C4-2B (cell line): ENCODE measurements around the gene CST4.

Experiments
- H3K27ac ChIP-seq: fragments of 450-650 bp; 2 replicates; pipeline ENCODE4 v1.5.1; 2017
- ZFX ChIP-seq: fragments of 450-650 bp; IDR thresholded peaks from 2 replicates; pipeline ENCODE4 v1.6.1; 2017
- TF ChIP-seq, protein P1 (sequence below): fragments of 450-650 bp; conservative IDR thresholded peaks from 2 replicates; pipeline ENCODE4 v1.5.1; 2017; ENCODE audit warnings: mild to moderate bottlenecking

CST4 gene

GRCh38 chr20:23643659-23644058 lies 45.2 kb downstream of the CST4 start:
- no peak overlapping the region for H3K27ac ChIP-seq
- TF ChIP-seq, protein P1, sequence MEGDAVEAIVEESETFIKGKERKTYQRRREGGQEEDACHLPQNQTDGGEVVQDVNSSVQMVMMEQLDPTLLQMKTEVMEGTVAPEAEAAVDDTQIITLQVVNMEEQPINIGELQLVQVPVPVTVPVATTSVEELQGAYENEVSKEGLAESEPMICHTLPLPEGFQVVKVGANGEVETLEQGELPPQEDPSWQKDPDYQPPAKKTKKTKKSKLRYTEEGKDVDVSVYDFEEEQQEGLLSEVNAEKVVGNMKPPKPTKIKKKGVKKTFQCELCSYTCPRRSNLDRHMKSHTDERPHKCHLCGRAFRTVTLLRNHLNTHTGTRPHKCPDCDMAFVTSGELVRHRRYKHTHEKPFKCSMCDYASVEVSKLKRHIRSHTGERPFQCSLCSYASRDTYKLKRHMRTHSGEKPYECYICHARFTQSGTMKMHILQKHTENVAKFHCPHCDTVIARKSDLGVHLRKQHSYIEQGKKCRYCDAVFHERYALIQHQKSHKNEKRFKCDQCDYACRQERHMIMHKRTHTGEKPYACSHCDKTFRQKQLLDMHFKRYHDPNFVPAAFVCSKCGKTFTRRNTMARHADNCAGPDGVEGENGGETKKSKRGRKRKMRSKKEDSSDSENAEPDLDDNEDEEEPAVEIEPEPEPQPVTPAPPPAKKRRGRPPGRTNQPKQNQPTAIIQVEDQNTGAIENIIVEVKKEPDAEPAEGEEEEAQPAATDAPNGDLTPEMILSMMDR = no peak
- no peak for TF ChIP-seq ZFX

- H3K27ac ChIP-seq = no peak overlapping the region
- no peak for TF ChIP-seq ZFX
- TF ChIP-seq, protein P1 = no peak
Measured at GRCh38 chr20:23641936-23642751, 46.7 kb downstream of the CST4 start.

- H3K27ac ChIP-seq = no peak overlapping the region
- TF ChIP-seq ZFX = no peak
- TF ChIP-seq, protein P1 = no peak
Measured at GRCh38 chr20:23640671-23641667, 47.9 kb downstream of the CST4 start.

DNA sequence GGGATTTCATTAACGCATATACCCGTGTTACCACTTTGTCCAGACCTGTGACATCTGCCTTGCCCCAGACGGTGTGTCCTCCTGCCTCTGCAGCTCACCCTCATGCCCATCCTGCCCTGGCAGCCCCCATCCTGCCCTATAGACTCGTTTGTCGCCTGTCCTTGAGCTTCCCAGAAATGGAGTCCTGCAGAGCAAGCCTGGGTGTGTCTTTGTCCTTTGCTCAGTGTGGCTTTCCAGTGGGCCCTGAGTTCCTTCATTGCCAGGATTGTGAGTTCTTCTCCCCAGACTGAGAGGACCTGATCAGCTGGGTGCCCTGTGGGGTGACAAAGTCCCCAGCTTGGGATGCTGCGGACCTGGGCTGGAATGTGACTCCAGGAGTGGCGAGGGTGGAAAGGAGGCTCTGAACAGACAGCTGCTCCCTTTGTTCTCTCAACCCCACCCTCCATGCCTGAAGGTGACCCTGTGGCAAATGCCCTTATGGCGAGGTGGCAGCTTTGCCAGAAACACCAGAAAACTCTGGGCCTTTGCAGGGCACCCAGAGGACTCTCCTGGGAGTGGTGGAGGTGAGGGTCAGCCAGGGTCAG lies 48.7 kb downstream of the CST4 start:
- TF ChIP-seq ZFX = no peak
- TF ChIP-seq, protein P1 = no peak
- H3K27ac ChIP-seq = no peak overlapping the region

- TF ChIP-seq ZFX = no peak
- TF ChIP-seq, protein P1 = no peak
- no peak overlapping the region for H3K27ac ChIP-seq
Measured at GRCh38 chr20:23639490-23639958, 49.3 kb downstream of the CST4 start.

- TF ChIP-seq, protein P1 = no peak
- TF ChIP-seq ZFX = no peak
- H3K27ac ChIP-seq = no peak overlapping the region
Measured at GRCh38 chr20:23638309-23638708, 50.5 kb downstream of the CST4 start.
